Measurements from ENCODE around the gene CST8.

CST8 gene

DNA sequence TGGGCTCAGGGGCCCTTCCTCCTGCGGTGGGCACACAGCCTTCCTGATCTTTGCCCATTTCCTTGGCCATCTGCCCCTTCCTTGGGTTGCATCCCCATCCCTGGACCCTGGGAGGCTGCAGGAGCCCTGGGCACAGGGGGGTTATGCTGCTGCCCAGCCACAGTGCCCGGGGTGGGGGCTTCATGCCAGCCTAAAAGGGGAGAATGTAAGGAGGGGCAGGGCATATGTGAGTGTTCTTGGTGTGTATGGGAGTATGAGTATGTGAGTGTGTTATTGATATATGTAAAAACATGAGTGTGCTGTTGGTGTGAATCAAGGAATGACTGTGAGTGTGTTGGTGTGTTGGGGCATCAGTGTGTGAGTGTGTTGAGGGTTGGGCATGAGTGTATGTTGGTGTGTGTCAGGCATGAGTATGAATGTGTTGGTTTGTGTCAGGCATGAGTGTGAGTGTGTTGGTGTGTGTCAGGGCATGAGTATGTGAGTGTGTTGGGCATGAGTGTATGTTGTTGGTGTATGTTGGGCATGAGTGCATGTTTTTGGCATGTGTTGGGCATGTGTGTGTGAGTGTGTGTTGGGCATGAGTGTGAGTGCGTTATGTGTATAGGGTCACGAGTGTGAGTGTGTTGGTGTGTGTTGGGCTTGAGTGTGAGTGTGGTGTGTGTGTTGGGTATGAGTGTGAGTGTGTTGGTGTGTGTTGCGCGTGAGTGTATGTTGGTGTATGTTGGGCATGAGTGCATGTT is 14.7 kb upstream of the CST8 start:
- no peak for DNase-seq

DNA sequence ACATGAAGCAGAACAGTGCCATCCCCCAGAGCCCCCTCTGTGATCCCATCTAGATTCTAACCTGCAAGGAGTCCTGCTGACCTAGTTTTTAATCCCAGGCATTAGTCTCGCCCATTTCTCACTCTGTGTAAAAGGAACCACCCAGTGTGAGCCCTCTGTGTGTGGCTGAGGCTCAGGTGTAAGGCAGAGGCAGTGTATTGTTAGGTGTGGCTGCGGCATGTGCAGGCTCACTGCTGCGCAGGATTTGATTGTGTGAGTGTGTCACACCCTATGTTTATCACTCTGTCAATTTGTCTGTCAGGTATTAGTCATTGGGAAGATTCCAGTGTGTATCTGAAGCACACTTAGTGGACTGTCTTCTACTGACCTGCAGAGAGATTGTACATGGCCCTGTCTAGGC is 13.7 kb upstream of the CST8 start:
- no peak for DNase-seq

DNA sequence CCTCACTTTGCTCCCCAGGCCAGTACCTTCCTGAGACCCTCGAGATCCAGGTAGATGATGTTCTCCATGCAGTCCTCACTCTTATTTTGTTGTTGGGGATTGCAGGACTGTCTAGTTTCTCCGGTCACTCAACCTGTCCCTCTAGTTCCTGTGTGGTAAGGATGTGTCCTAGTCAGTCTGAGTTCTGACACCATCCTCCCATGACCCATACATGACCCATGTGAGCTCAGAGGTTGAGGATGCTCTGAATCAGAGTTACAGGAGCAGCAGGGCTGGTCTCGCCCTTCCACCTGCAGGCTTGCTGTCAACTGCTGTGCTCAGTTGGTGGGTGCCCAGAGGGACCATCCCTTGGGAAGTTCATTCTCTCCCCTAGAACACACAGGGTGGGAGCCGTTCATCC is 11.9 kb upstream of the CST8 start:
- no peak for DNase-seq

DNA sequence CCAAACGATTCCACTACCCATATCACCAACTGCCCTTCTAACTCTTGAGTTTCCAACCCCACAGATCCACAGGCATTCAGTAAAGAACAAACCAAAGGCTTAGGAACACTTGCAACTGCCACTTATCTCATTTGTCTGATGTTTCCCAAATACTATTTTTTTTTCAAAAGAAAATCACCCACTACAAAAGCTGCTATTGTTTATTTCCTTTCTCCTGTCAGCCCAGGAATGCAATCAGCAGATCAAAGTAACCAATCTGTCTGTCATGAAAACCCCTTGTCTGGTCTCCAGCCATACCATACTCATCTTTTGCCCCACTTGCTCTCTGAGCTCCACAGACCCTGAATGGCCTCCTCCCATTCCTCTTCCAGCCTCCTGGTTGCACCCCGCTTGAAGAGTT is 8.8 kb upstream of the CST8 start:
- DNase-seq = no peak

DNA sequence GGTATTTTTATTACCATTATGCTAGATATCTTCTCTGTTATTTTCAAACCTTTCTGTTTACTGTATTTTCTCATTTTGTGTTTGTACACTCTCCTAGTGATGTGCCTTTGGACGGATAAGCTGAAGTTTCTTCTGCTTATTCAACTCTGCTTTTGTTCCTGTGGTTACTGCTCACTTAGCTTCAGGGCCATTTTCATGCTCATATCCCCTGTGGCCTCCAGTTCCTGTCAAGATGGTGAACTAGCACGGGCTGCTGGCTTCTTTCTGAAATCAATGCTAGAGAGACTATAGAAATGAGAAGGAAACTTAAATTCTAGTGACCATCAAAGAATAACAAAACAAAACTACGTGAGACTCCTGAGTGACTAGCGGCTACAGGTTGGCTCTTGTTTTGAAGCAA is 6.8 kb upstream of the CST8 start:
- no peak for DNase-seq

DNA sequence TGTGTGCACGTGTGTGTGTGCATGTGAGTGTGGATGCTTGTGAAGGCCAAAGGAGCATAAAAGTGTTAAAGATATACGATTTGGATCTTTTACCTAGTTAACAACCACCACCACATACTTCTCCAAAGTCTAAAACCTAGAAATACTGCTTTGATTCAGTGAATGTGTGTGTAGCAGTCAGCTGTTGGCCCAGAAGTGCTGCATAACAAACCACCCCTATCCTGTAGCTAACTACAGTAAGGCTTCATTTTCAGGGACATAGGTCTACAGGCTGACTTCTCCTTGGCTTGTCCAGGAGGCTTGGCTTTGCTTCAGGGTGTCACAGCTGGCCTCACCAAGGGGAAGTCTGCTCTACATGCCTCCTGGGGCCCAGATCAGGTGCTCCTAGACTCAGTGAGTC is 2.4 kb upstream of the CST8 start:
- no peak for DNase-seq

DNA sequence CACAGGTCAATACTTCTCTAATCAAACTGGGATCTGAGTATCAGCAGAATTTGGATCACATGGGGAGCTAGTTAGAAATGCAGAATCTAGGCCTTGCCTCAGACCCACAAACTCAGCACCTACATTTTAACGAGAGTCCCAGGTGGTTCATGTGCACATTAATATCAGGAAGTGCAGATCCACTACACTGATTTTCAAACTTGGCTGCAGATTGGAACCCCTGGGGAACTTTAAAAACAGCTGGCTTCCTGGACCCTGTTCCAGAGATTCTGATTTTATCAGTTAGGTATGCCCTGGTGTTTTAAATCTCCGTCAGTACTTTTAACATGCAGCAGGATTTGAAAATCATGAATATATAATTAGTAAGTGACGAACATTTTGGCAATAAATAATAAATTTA is 1.9 kb upstream of the CST8 start:
- DNase-seq = no peak

DNA sequence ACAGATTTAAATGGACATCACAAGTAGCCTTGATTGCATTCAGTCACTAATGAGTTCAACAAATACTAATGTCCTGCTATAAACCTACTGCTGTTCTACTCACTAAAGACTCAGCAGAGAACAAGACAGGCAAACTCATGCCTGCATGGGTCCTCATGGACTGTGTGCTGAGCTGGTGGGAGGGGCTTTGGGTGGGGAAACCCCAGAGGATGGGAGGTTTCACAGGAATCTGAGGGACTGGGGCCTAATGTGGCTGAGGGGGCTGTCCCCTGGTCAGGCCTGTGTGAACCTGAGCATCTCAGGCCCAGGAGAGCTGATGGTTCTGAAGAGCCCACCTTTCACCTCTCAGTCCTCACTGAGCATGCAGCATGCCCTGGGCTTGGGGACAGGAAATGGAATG is 1.4 kb downstream of the CST8 start:
- DNase-seq = no peak

DNA sequence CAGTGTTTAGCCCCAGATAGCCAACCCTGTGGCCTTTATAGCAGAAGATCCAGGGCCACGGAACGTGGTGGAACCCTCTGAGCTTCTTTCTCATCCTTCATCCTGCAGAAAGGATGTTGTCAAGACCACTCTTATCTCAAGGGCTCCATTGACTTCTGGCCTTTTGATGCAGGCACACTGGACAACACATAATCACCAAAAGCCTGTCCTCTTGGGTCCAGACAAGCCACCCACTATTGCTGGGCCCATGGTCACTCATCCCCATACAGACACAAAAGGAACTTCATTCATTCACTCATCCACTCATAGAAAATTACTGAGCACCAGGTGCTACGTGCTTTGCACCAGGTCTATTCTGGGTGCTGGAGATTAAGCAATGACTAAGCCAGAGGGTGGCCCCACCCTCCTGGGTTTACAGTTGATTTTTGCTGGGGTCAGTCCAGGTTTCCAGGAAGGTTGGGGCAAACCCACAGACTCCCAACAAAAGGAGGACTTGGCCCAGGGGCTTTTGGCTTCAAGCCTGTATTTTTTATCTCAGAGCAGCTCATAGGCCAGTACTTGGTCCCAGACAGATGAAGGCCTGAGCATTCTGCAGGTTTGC is 2.4 kb downstream of the CST8 start:
- DNase-seq = no peak

DNA sequence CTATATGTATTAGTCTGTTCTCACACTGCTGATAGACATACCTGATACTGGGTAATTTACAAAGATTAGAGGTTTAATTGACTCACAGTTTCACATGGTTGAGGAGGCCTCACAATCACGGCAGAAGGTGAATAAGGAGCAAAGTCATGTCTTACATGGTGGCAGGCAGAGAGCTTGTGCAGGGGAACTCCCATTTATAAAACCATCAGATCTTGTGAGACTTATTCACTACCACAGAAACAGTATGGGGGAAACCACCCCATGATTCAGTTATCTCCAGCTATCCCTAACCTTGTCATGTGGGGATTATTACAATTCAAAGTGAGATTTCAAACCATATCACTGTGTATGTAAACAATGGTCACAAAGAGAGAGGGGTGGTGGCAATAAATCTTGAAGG is 6.6 kb downstream of the CST8 start:
- DNase-seq = no peak

DNA sequence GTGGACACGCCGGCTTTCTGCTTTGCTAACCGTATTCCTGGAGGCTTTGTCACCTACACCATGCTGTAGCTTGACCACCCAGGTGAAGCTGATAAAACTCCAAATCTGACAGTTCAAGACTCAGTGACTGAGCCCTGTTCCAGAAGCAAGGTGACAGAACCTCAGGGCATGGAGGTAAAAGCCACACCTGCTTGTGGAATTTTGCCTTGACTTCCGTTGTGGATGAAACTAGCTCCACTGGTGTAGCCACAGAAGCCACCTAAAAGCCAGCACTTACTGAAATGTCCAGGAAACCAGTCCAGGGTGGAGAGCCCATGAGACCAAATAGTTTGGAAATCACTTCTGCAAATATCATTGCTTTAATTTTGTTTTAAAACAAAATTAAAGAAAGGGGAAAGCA is 11.0 kb downstream of the CST8 start:
- DNase-seq = no peak

DNA sequence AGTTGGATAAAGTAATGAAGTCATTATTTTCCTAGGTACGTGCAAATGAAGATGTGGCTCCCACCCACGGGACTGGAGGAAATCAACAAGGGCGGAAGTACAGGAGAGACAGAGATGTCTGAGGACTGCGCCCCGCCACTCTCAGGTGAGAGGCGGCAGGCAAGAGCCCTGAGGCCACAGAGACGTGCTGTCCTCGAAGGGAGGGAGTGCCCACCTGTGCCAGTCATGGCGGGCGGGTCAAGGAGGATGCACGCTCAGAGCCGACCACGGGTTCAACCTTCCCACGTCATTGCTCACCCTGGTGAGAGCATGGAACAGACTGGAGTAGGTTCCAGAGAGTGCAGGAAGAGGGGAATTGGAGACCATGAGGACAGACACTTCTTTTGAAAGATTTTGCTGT is 12.7 kb downstream of the CST8 start:
- no peak for DNase-seq

DNA sequence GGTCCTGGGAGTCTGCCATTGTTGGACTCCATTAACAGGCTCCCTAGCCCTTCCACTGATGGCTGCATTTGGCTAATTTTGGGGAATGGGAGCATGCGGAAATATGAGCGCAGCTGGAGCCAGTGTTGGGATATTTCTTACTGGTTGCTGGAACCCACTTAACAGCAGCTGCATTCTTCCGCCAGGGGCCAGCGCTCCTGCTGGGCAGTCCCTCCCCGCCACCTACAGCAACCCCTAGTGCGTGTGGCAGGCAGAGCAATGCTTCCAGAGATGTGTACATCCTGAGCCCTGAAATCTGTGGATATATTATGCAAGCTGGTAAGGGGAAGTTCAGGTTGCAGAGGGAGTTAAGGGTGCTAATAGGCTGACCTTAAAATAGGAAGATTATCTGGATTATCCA is 16.4 kb downstream of the CST8 start:
- DNase-seq = no peak

DNA sequence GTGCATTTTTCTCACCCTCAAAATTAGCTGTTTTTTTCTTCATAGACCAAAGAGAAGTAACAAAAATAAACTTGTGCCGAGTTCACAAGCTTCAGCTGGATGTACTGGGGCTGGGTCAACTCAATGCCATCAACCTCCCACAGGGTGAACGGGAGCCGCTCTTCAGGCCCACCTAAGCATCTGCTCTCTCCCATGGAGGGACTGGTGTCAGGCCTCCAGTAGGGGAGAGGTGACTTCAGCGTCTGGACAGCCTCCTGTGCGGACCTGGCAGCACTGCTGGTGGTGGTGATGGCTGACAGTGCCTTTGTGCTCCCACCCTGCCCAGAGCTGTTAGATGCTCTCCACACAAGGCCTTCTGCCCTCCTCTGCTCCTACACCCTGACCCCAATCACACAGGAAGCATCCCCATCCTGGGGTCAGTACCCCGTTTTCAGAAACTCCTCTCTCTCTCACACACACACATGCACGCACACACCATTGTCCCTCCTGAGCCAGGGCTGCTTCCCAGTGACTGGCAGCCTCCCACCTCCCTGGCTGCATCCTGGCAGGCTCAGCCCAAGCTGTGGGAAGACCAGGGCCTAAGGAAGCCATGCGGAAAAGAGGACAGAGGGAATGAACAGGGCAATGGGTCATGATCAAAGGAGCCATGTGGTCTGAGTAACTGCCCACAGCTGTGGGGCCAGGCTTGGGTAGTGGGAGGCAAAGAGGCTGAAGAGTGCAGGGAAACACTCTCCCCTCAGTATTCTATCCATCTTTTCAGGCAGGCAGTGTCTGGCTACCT is 17.7 kb downstream of the CST8 start:
- no peak for DNase-seq

DNA sequence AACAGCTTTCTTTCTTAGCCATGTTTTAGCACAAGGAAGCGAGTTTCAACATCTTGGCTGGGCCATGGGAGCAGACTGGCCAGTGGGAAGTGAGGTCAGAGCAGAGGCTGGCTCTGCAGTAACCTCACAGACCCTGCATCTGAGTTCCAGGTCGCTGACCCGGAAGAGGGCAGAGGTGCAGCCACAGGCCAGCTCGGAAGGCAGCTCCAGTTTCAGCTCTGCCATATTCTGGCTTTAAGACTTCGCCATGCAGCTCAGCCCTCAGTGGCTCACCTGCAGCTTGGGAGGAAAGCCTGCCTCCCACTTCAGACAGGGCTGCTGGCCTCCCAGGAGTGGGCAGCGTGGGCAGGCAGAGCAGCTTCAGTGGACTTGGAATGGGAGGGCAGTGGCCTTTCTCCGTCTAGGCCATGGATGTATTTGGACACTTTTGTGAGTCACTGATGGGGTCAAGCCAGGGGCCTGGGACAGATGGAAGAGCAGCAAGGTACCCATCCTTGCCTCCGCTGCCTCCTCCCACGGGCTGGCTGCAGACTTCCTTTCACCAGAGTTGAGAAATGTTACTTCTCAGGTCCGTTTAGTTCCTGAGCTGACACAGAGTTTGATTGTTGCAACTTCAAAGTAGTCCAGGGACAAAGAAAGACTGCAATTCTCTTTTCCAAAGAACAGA is 18.5 kb downstream of the CST8 start:
- DNase-seq = no peak

DNA sequence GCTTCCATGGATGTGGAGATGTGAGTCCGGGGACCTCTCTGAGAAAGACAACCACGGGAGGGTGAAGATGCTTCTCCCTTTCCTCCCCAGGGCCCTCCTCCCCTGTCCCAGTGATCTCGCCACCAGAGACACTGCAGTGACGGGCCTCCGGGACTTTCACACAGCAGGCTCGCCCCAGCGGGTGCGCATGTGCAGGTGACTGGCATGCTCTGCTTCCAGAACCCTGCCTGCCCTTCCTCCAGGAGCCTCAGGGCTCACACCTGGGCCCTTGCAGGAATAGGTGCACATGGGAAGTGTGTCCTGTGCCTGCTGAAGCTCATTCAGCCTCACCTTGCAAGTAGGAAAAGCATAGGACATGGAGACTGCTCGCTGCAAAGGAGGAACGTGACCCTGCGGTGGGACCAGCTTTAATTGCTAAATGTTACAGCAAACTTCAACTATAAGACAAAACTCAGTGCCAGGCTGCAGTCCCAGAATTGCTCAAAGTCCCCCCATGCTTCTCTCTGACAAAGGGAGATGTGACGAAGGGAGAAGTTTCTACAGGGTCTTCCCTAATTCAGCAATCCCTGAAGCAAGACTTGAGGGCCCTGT is 19.2 kb downstream of the CST8 start:
- no peak for DNase-seq

DNA sequence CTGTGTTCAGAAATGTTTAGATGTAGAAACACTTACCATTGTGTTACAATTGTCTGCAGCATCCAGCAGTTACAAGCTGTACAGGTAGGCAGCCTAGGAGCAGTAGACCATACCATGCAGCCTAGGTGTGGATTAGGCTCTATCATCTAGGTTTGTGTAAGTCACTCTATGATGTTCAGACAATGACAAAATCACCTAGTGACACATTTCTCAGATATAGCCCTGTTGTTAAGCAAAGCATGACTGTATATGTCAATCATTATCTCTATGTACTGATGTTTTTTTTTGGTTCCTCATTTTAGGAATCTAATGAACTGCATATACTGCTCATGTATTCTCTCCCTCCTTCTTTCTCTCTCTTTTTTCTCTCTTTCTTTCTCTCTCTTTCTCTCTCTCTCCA is 22.2 kb downstream of the CST8 start:
- no peak for DNase-seq

DNA sequence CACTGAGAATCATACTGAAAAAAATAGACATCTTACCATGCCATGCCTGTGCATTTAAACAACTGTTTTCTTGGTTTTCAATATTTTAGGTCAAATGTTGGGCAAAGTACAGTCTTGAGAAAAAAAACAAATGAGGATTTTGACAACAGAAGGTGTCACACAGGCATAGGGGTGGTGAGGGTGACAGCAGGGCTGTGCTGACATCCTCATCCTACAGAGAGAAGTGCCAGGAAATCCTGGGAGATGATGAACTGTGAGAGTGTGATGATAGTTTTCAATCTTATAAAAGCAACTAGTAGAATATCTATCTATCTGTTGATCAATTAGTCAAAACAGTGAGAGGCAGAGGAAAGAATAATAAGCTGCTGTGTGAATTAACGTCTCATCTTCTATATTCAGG is 23.9 kb downstream of the CST8 start:
- no peak for DNase-seq

DNA sequence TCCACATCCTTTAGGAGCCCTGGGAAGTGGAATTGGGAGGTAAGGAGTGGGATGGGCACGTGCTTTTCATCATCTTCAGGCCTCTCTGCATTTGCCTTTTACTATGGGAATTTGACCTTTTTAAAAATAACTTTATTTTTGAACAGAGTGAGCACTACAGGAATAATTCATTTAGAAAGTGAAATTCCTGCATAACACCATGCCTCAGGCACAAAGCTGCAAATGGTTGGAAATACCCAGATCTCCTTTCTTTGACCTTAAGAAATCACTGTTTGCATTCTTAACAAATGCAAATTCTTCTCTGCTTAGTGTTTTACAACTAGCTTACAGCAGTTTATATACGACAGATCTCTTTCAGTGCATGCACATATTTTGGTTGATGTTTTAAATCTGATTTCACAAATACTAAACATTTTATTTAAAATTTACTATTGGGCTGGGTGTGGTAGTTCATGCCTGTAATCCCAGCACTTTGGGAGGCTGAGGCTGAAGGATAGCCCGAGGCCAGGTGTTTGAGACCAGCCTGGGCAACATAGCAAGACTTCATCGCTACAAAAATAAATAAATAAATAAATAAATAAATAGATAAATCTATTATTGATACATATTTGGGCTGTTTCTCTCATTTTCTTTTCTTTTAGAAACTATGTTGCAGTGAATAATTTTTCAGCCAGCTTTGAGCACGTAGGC is 24.5 kb downstream of the CST8 start:
- no peak for DNase-seq

DNA sequence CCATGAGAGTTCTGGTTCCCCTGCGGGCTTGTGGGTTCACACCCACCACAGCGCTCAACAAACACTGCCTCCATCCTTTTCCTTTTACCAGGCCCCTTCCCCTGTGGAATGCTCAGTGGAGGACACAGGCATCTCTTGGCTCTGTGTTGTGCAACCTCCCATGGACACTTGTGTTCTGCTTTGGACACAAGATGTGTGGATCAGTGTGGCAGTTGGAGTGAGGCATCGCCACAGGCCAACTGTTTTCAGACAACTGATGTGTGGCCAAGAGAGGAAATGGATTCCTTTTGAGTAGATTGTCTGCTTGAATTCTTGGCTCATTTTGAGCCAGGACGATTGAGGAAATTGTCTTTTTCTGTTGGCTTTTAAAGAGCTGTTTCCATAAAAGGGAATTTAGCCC is 26.8 kb downstream of the CST8 start:
- no peak for DNase-seq

DNA sequence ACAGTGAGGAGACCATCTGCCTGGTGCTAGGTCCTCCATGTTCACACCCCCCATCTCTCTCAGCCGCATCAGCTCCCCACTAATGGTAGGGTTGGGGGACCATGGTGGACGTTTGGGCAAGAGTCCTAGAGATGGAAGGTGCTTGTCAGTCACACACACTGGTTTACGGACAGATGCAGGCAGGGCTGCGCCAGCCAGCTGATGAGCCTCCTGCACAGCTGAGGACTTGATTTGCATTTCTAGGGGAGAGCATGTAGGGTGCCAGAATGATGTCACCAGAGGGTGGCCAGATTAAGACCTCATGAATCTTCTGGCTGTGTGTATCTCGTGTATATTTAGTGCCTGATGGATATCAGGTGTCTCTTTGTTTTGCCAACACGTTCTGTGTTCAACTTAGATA is 28.6 kb downstream of the CST8 start:
- DNase-seq = no peak

DNA sequence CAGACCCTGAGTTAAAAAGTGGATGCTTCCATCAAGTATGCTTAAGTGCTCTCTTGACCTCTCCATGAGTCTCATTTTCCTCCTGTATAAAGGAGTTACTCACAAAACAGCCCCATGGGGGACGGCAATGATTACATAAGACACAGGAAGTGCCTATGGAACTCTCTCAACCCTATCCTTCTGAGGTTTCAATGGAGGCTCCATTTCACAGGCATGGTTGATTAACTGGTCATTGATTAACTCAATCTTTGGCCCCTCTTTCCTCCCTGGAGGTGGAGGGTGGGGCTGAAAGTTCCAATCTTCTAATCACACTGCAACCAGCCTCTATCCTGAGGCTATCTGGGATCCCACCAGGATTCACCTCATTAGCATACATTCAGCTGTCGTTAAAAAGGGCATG is 29.3 kb downstream of the CST8 start:
- DNase-seq = no peak

DNA sequence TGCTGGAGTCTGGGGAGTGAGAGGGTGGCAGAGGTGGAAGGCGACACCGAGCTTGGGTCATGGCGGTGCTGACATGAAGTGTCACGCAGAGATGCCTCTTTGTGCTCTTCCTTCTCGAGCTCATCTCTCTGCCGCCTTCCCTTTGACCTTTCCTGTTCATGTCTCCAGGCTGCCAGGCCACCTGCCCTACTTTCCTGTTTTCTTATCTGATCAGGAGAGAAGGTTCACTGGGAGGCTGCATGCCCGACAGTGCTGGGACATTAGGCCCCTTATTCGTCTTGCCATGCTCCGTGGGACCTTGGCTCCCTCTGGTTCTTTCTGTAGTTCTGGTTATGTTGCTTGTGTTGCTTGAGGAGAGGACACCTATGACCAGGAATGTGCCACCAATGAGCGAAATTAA is 33.2 kb downstream of the CST8 start:
- no peak for DNase-seq

All from NCI-H2081 treated with DMSO at 0.1 percent for 48 hours (cell line).